GM18526 (cell line): ENCODE data around the gene FBXW7.

Source experiments
- POLR2A ChIP-seq: IDR thresholded peaks from 3 replicates; pipeline ENCODE4 v1.6.1; 2011; ENCODE audit not compliant: insufficient read length; ENCODE audit errors: extremely low read depth

FBXW7 gene

GRCh38 chr4:152500800-152501434 is 35.0 kb downstream of the FBXW7 start:
- no peak for TF ChIP-seq POLR2A

- TF ChIP-seq POLR2A, result no peak
Observed at GRCh38 chr4:152500275-152500674, 35.6 kb downstream of the FBXW7 start.

- no peak for TF ChIP-seq POLR2A
Observed at GRCh38 chr4:152499344-152499743, 36.5 kb downstream of the FBXW7 start.

- TF ChIP-seq POLR2A, result no peak
Observed at GRCh38 chr4:152494020-152494419, 41.9 kb downstream of the FBXW7 start.

GRCh38 chr4:152488246-152488645 is 47.6 kb downstream of the FBXW7 start:
- no peak for TF ChIP-seq POLR2A

GRCh38 chr4:152486429-152487389 is 49.2 kb downstream of the FBXW7 start:
- no peak for TF ChIP-seq POLR2A

GRCh38 chr4:152485726-152486276 is 50.1 kb downstream of the FBXW7 start:
- no peak for TF ChIP-seq POLR2A

GRCh38 chr4:152482211-152482610 is 53.7 kb downstream of the FBXW7 start:
- no peak for TF ChIP-seq POLR2A

- TF ChIP-seq POLR2A, result no peak
Observed at GRCh38 chr4:152480901-152481300, 55.0 kb downstream of the FBXW7 start.

GRCh38 chr4:152480326-152480725 is 55.6 kb downstream of the FBXW7 start:
- TF ChIP-seq POLR2A, result no peak

- TF ChIP-seq POLR2A, result no peak
Observed at GRCh38 chr4:152479428-152480026, 56.4 kb downstream of the FBXW7 start.

- TF ChIP-seq POLR2A, result no peak
Observed at GRCh38 chr4:152478461-152479237, 57.2 kb downstream of the FBXW7 start.

GRCh38 chr4:152476796-152477195 is 59.1 kb downstream of the FBXW7 start:
- TF ChIP-seq POLR2A, result no peak

GRCh38 chr4:152471251-152471792 is 64.6 kb downstream of the FBXW7 start:
- no peak for TF ChIP-seq POLR2A

GRCh38 chr4:152468408-152468807 is 67.5 kb downstream of the FBXW7 start:
- no peak for TF ChIP-seq POLR2A

GRCh38 chr4:152467101-152467500 is 68.8 kb downstream of the FBXW7 start:
- TF ChIP-seq POLR2A, result no peak
